Measurements from ENCODE around the gene BTG1.

GRCh38 chr12:92183575-92183974 lies 37.9 kb upstream of the BTG1 start:
- TF ChIP-seq LEF1 (IDR thresholded peaks at IDR 0.05; ENCODE audit: borderline replicate concordance) (no peak), PKNOX1 (IDR thresholded peaks at IDR 0.05) (no peak), HDGF (IDR thresholded peaks at IDR 0.05; ENCODE audit: borderline replicate concordance) (no peak), SP1 (IDR thresholded peaks at IDR 0.05) (no peak), FOXM1 (IDR thresholded peaks at IDR 0.05; ENCODE audit: borderline replicate concordance) (no peak), L3MBTL2 (conservative IDR thresholded peaks at IDR 0.05) (no peak), FOXA1 (IDR thresholded peaks at IDR 0.05) (no peak), BHLHE40 (IDR thresholded peaks at IDR 0.05; ENCODE audit: borderline replicate concordance) (no peak), ZNF384 (IDR thresholded peaks at IDR 0.05) (no peak), TARDBP (IDR thresholded peaks at IDR 0.05) (no peak), CTBP1 (IDR thresholded peaks at IDR 0.05; ENCODE audit: borderline replicate concordance) (no peak)

Measured in HEK293T (cell line).